Immature natural killer cell (primary cell): ENCODE data around the gene RRAGA. TPM values are rescaled to one million over a fixed set of nuclear protein-coding genes. Genes with fewer than 3 reads are reported as not detected.

ENCODE experiments used
- polyA plus RNA-seq, 3 donors: library from polyadenylated mRNA; unstranded; fragments of 300-500 nt; fragmentation: Illumina TruSeq; gene quantifications; one replicate each; pipeline ENCODE4 v1.2.3, GENCODE V29; 2021

Gene RRAGA
- polyA plus RNA-seq, 3 donors from 2014 or later: 73.2 to 103 (median 99.6) TPM

Other genes with a start within 250 kb of the RRAGA start
- gene SAXO1, start 16.2 kb upstream of the RRAGA start, polyA plus RNA-seq: not detected
- 1 to 10 TPM; 3.5 to 6.8 (median 6.4) TPM for gene HAUS6, start 53.5 kb downstream of the RRAGA start, polyA plus RNA-seq
- 10 to 100 TPM; 40.0 to 79.1 (median 41.5) TPM for gene PLIN2, start 78.1 kb downstream of the RRAGA start, polyA plus RNA-seq
- 10 to 100 TPM; 40.6 to 49.1 (median 44.5) TPM for gene DENND4C, start 181.3 kb downstream of the RRAGA start, polyA plus RNA-seq